Testis (tissue), 3 donors: Measurements from ENCODE around the gene OLFML2A. TPM values are rescaled to one million over a fixed set of nuclear protein-coding genes. Genes with fewer than 3 reads are reported as not detected.

Source experiments
- DNase-seq: peaks from one replicate; pipeline ENCODE4 v3.0.0-alpha.2; 2019
- H3K27ac ChIP-seq, 2 donors: fragments of 200-600 bp; sonication (generic); one replicate each; pipeline ENCODE4 v1.5.1; 2019
- H3K27me3 ChIP-seq: fragments of 200-600 bp; sonication (generic); one replicate; pipeline ENCODE4 v1.5.1; 2019
- H3K36me3 ChIP-seq: fragments of 200-600 bp; sonication (generic); one replicate; pipeline ENCODE4 v1.5.1; 2017; ENCODE audit warnings: low read depth; ENCODE audit errors: missing control alignments
- H3K4me1 ChIP-seq: fragments of 200-600 bp; sonication (generic); one replicate; pipeline ENCODE4 v1.5.1; 2019
- H3K4me3 ChIP-seq, 2 donors: fragments of 200-600 bp; sonication (generic); one replicate each; pipeline ENCODE4 v1.5.1; 2017 to 2019
- H3K9me3 ChIP-seq: fragments of 200-600 bp; sonication (generic); one replicate; pipeline ENCODE4 v1.5.1; 2017
- CTCF ChIP-seq, 3 experiments: fragments of 450-650 bp in 2 of 3; fragments of 200-600 bp in 1 of 3; sonication (generic) in 1 of 3; IDR thresholded peaks; one replicate each; pipeline ENCODE4 v1.5.1; 2016 to 2019; ENCODE audit warnings: antibody characterized with exemption in 3 of 3, mild to moderate bottlenecking in 2 of 3, moderate library complexity in 1 of 3
- POLR2A ChIP-seq: fragments of 450-650 bp; IDR thresholded peaks from one replicate; pipeline ENCODE4 v1.6.1; 2017; ENCODE audit warnings: antibody characterized with exemption, mild to moderate bottlenecking, moderate library complexity
- WGBS, 2 donors: methylation state at CpG; one replicate each; pipeline ENCODE4 v1.1.5; 2018; 5-methylcytosine and 5-hydroxymethylcytosine counted together
- intact Hi-C: fragments of 100-400 bp; cut with DNase I; formaldehyde crosslinking; loops from one replicate; pipeline ENCODE4 v1.15.1; 2023; ENCODE audit warnings: low total_unique reads
- polyA plus RNA-seq: library from polyadenylated mRNA; stranded (reverse); fragments of 350-450 nt; fragmentation: Illumina TruSeq; extraction: RNeasy Lipid Tissue Mini Kit (QIAGEN cat#74804); gene quantifications from one replicate; pipeline ENCODE4 v1.2.3, GENCODE V29; 2014; ENCODE audit warnings: low read depth, low replicate concordance; ENCODE audit not compliant: insufficient read depth
- total RNA-seq, 2 donors: library from RNA; depleted of rRNA; stranded (reverse); fragments of >200 nt; gene quantifications; one replicate each; pipeline ENCODE4 v1.2.3, GENCODE V29; 2016

OLFML2A gene
- total and polyA plus RNA-seq, 3 donors from 2014 or later = 2.6 to 5.2 (median 4.0) TPM

GRCh38 chr9:124788542-124789217 lies 11.7 kb downstream of the OLFML2A start:
- H3K36me3 ChIP-seq = no peaks in the 10 kb centered on the region
- H3K4me3 ChIP-seq = no peak overlapping the region
- no peaks in the 10 kb centered on the region for H3K4me1 ChIP-seq
- WGBS, 2 donors = 89 to 91% methylated on average over 3 of the region's 3 CpGs
- TF ChIP-seq POLR2A (no peak), CTCF (IDR thresholded peaks at IDR 0.05) (no peak)
- DNase-seq = no peak
- H3K9me3 ChIP-seq = no peaks in the 10 kb centered on the region
- no peaks in the 10 kb centered on the region for H3K27me3 ChIP-seq
- intact Hi-C loops = no loop called here
- no peak overlapping the region for H3K27ac ChIP-seq

- Histone ChIP-seq H3K27me3 (no peaks in the 10 kb centered on the region), H3K4me1 (no peaks in the 10 kb centered on the region), H3K27ac (no peak overlapping the region), H3K9me3 (no peaks in the 10 kb centered on the region), H3K4me3 (no peak overlapping the region), H3K36me3 (no peaks in the 10 kb centered on the region)
- 77 to 91% methylated on average over 2 of the region's 2 CpGs for WGBS, 2 donors
- DNase-seq = no peak
- intact Hi-C loops = no loop called here
- no peak for TF ChIP-seq CTCF (IDR thresholded peaks at IDR 0.05)
- no peak for TF ChIP-seq POLR2A
Measured at GRCh38 chr9:124789531-124789930, 12.6 kb downstream of the OLFML2A start.

- TF ChIP-seq CTCF (IDR thresholded peaks at IDR 0.05) (no peak), POLR2A (no peak)
- 91 to 95% methylated on average over 8 of the region's 8 CpGs for WGBS, 2 donors
- Histone ChIP-seq H3K27me3 (no peaks in the 10 kb centered on the region), H3K36me3 (no peaks in the 10 kb centered on the region), H3K4me3 (no peak overlapping the region), H3K4me1 (no peaks in the 10 kb centered on the region), H3K9me3 (no peaks in the 10 kb centered on the region), H3K27ac (no peak overlapping the region)
- intact Hi-C loops = no loop called here
- DNase-seq = no peak
Measured at GRCh38 chr9:124790301-124790700, 13.4 kb downstream of the OLFML2A start.

- TF ChIP-seq CTCF (IDR thresholded peaks at IDR 0.05) (no peak), POLR2A (no peak)
- Histone ChIP-seq H3K4me3 (no peak overlapping the region), H3K27ac (no peak overlapping the region), H3K9me3 (no peaks in the 10 kb centered on the region), H3K4me1 (no peaks in the 10 kb centered on the region), H3K27me3 (no peaks in the 10 kb centered on the region), H3K36me3 (no peaks in the 10 kb centered on the region)
- no peak for DNase-seq
- WGBS, 2 donors = 84 to 88% methylated on average over 5 of the region's 5 CpGs
- intact Hi-C loops = no loop called here
Measured at GRCh38 chr9:124790801-124791505, 14.0 kb downstream of the OLFML2A start.
